CD8-positive, alpha-beta memory T cell (primary cell): ENCODE measurements around the gene CEBPB. TPM values are rescaled to one million over a fixed set of nuclear protein-coding genes. Genes with fewer than 3 reads are reported as not detected.

Experiments
- CTCF ChIA-PET: fragments of 350-600 bp; sonication (Branson Sonifier 250); formaldehyde crosslinking; loops from one replicate; lab custom pipeline; 2021; ENCODE audit warnings: antibody characterized with exemption; lab: Charles Lee
- POLR2A ChIA-PET: fragments of 350-600 bp; sonication (Branson Sonifier 250); formaldehyde crosslinking; loops from one replicate; lab custom pipeline; 2021; ENCODE audit warnings: antibody characterized with exemption; lab: Charles Lee
- DNase-seq, 5 donors: peaks; one replicate each; pipeline versions ENCODE4 v3.0.0 to v3.0.0-alpha.2; 2020 to 2022; ENCODE audit warnings: mixed read lengths in 1 of 5
- H3K27ac ChIP-seq: one replicate; pipeline ENCODE4 v1.7.0; 2013; ENCODE audit warnings: low read depth, mild to moderate bottlenecking, low read length, moderate library complexity
- H3K27me3 ChIP-seq: 2 replicates; pipeline ENCODE4 v1.7.0; 2013; ENCODE audit warnings: low read length, mild to moderate bottlenecking; ENCODE audit not compliant: insufficient read depth, poor library complexity, severe bottlenecking
- H3K36me3 ChIP-seq: 2 replicates; pipeline ENCODE4 v1.7.0; 2013; ENCODE audit warnings: mild to moderate bottlenecking, low read length, moderate library complexity; ENCODE audit not compliant: insufficient read depth
- H3K4me1 ChIP-seq: 2 replicates; pipeline ENCODE4 v1.7.0; 2013; ENCODE audit warnings: mild to moderate bottlenecking, low read length, moderate library complexity; ENCODE audit not compliant: insufficient read depth
- H3K4me3 ChIP-seq: 2 replicates; pipeline ENCODE4 v1.7.0; 2013; ENCODE audit warnings: mild to moderate bottlenecking, low read length
- H3K9me3 ChIP-seq: 2 replicates; pipeline ENCODE4 v1.7.0; 2013; ENCODE audit warnings: mild to moderate bottlenecking, low read length
- H3K27ac Mint-ChIP-seq, 8 donors: one replicate each; pipeline ENCODE4 v1.8.0; 2020 to 2021; ENCODE audit warnings: mixed read lengths in 8 of 8, mild to moderate bottlenecking in 6 of 8, inconsistent platforms in 3 of 8, moderate library complexity in 3 of 8
- H3K27me3 Mint-ChIP-seq, 2 donors: one replicate each; pipeline ENCODE4 v1.8.0; 2020 to 2021; ENCODE audit warnings: mixed read lengths in 2 of 2, mild to moderate bottlenecking in 1 of 2, moderate library complexity in 1 of 2
- H3K36me3 Mint-ChIP-seq, 3 donors: one replicate each; pipeline ENCODE4 v1.8.0; 2020 to 2021; ENCODE audit warnings: mixed read lengths in 3 of 3, inconsistent platforms in 1 of 3, mild to moderate bottlenecking in 1 of 3
- H3K4me1 Mint-ChIP-seq, 3 donors: one replicate each; pipeline ENCODE4 v1.8.0; 2020 to 2021; ENCODE audit warnings: mixed read lengths in 3 of 3, inconsistent platforms in 1 of 3, mild to moderate bottlenecking in 1 of 3
- H3K4me3 Mint-ChIP-seq, 7 donors: one replicate each; pipeline ENCODE4 v1.8.0; 2020 to 2021; ENCODE audit warnings: mixed read lengths in 7 of 7, mild to moderate bottlenecking in 6 of 7, moderate library complexity in 4 of 7, inconsistent platforms in 2 of 7
- H3K9me3 Mint-ChIP-seq, 5 donors: one replicate each; pipeline ENCODE4 v1.8.0; 2020 to 2022; ENCODE audit warnings: mixed read lengths in 5 of 5, mild to moderate bottlenecking in 3 of 5, moderate library complexity in 2 of 5, inconsistent platforms in 1 of 5
- polyA plus RNA-seq: library from polyadenylated mRNA; unstranded; fragments of 300-500 nt; fragmentation: Illumina TruSeq; gene quantifications from one replicate; pipeline ENCODE4 v1.2.3, GENCODE V29; 2021
- total RNA-seq, 2 experiments: library from RNA; stranded (reverse); gene quantifications; one replicate each; pipeline ENCODE4 v1.2.3, GENCODE V29; 2021

Gene CEBPB
- total and polyA plus RNA-seq, 3 experiments from 2014 or later, result 25.3 to 29.1 (median 27.0) TPM

GRCh38 chr20:50146732-50147662 is 43.6 kb upstream of the CEBPB start:
- Mint-ChIP-seq H3K36me3 (peaks cover 0 to 49% (median 8%) of the 10 kb centered on the region in 3 donors), H3K27ac (peak overlapping the region; percentile 94 to 98 (median 96)), H3K4me1 (peaks cover 62 to 77% (median 68%) of the 10 kb centered on the region in 3 donors), H3K9me3 (no peaks in the 10 kb centered on the region), H3K27me3 (peaks cover 0 to 2% of the 10 kb centered on the region in 2 donors), H3K4me3 (peak overlapping the region; percentile 73 to 92 (median 85))
- peak; percentile 55 to 85 (median 78) for DNase-seq
- H3K36me3 ChIP-seq, result peaks cover 12% of the 10 kb centered on the region
- peak overlapping the region; percentile 60 for H3K4me3 ChIP-seq
- POLR2A ChIA-PET, result interaction anchor here (1.0 kb wide), 2 partner anchors 19 to 32 kb away, joined by 3 to 4 read pairs; no protein-coding TSS in a partner anchor
- H3K27me3 ChIP-seq, result no peaks in the 10 kb centered on the region
- CTCF ChIA-PET, result interaction anchor here (0.9 to 3.3 kb wide), 9 partner anchors 15 to 317 kb away, joined by 3 to 14 read pairs (median 4); no protein-coding TSS in a partner anchor
- no peaks in the 10 kb centered on the region for H3K9me3 ChIP-seq
- peak overlapping the region; percentile 66 for H3K27ac ChIP-seq
- peaks cover 38% of the 10 kb centered on the region for H3K4me1 ChIP-seq

GRCh38 chr20:50149481-50150254 is 41.0 kb upstream of the CEBPB start:
- Histone ChIP-seq H3K27me3 (no peaks in the 10 kb centered on the region), H3K9me3 (no peaks in the 10 kb centered on the region), H3K4me1 (peaks cover 55% of the 10 kb centered on the region), H3K27ac (no peak overlapping the region), H3K36me3 (no peaks in the 10 kb centered on the region), H3K4me3 (no peak overlapping the region)
- CTCF ChIA-PET, result interaction anchor here (0.9 to 8.4 kb wide), 5 partner anchors 19 to 314 kb away, joined by 3 to 70 read pairs (median 7); no protein-coding TSS in a partner anchor
- Mint-ChIP-seq H3K9me3 (no peaks in the 10 kb centered on the region), H3K27ac (peak overlapping the region; percentile 39 to 99 (median 67)), H3K27me3 (peaks cover 0 to 1% of the 10 kb centered on the region in 2 donors), H3K4me3 (peak overlapping the region in 3 of 7 donors; percentile 52 to 82 (median 54)), H3K36me3 (peaks cover 0 to 37% (median 0%) of the 10 kb centered on the region in 3 donors), H3K4me1 (peaks cover 72 to 84% (median 81%) of the 10 kb centered on the region in 3 donors)
- no peak for DNase-seq
- POLR2A ChIA-PET, result no interaction called here

- no peak for DNase-seq
- Mint-ChIP-seq H3K27me3 (peaks cover 0 to 1% of the 10 kb centered on the region in 2 donors), H3K9me3 (no peaks in the 10 kb centered on the region), H3K4me3 (peak overlapping the region in 6 of 7 donors; percentile 5 to 94 (median 84)), H3K36me3 (peaks cover 0 to 33% (median 0%) of the 10 kb centered on the region in 3 donors), H3K4me1 (peaks cover 66 to 77% (median 75%) of the 10 kb centered on the region in 3 donors), H3K27ac (peak overlapping the region in 7 of 8 donors; percentile 30 to 94 (median 76))
- peak overlapping the region; percentile 24 for H3K27ac ChIP-seq
- no peaks in the 10 kb centered on the region for H3K27me3 ChIP-seq
- peaks cover 47% of the 10 kb centered on the region for H3K4me1 ChIP-seq
- POLR2A ChIA-PET, result interaction anchor here (0.5 to 1.9 kb wide), 3 partner anchors 35 to 546 kb away, joined by 6 to 7 read pairs (median 6); no protein-coding TSS in a partner anchor
- CTCF ChIA-PET, result interaction anchor here (1.8 to 8.4 kb wide), 3 partner anchors 15 to 30 kb away, joined by 7 to 70 read pairs (median 8); no protein-coding TSS in a partner anchor
- H3K4me3 ChIP-seq, result no peak overlapping the region
- H3K9me3 ChIP-seq, result no peaks in the 10 kb centered on the region
- H3K36me3 ChIP-seq, result no peaks in the 10 kb centered on the region
These were observed 39.4 kb upstream of the CEBPB start for GRCh38 chr20:50151034-50151743.

- POLR2A ChIA-PET, result interaction anchor here (0.6 to 2.0 kb wide), 12 partner anchors 13 to 568 kb away, joined by 3 to 8 read pairs (median 4); partner anchors contain the start of genes CEBPB, PTPN1, RNF114 and UBE2V1
- Mint-ChIP-seq H3K36me3 (peaks cover 0 to 23% (median 0%) of the 10 kb centered on the region in 3 donors), H3K27me3 (peaks cover 0 to 1% of the 10 kb centered on the region in 2 donors)
These were observed 38.1 kb upstream of the CEBPB start for GRCh38 chr20:50152394-50153152.

GRCh38 chr20:50153153-50153499 is 37.5 kb upstream of the CEBPB start:
- peaks cover 29% of the 10 kb centered on the region for H3K4me1 ChIP-seq
- CTCF ChIA-PET, result interaction anchor here (1.0 to 8.4 kb wide), 14 partner anchors 10 to 174 kb away, joined by 3 to 70 read pairs (median 5); no protein-coding TSS in a partner anchor

More at GRCh38 chr20:50152394-50153152, 38.1 kb upstream of the CEBPB start:
- Histone ChIP-seq H3K9me3 (no peaks in the 10 kb centered on the region), H3K27ac (peak overlapping the region; percentile 89), H3K4me1 (peaks cover 35% of the 10 kb centered on the region), H3K36me3 (no peaks in the 10 kb centered on the region), H3K27me3 (no peaks in the 10 kb centered on the region), H3K4me3 (peak overlapping the region; percentile 91)
- DNase-seq, result no peak
- H3K9me3 Mint-ChIP-seq, result no peaks in the 10 kb centered on the region
- peak overlapping the region; percentile 83 to 94 (median 86) for H3K4me3 Mint-ChIP-seq
- H3K27ac Mint-ChIP-seq, result peak overlapping the region; percentile 70 to 95 (median 89)
- CTCF ChIA-PET, result interaction anchor here (1.0 to 8.4 kb wide), 11 partner anchors 11 to 312 kb away, joined by 3 to 70 read pairs (median 6); no protein-coding TSS in a partner anchor
- H3K4me1 Mint-ChIP-seq, result peaks cover 52 to 63% (median 61%) of the 10 kb centered on the region in 3 donors

More at GRCh38 chr20:50153153-50153499, 37.5 kb upstream of the CEBPB start:
- H3K27me3 Mint-ChIP-seq, result peaks cover 0 to 1% of the 10 kb centered on the region in 2 donors
- POLR2A ChIA-PET, result interaction anchor here (0.5 to 2.0 kb wide), 14 partner anchors 13 to 568 kb away, joined by 3 to 11 read pairs (median 4); partner anchors contain the start of genes CEBPB, PTPN1, RNF114 and UBE2V1
- H3K27ac Mint-ChIP-seq, result peak overlapping the region; percentile 70 to 95 (median 89)
- no peaks in the 10 kb centered on the region for H3K9me3 ChIP-seq
- no peaks in the 10 kb centered on the region for H3K36me3 ChIP-seq
- no peak for DNase-seq
- peak overlapping the region; percentile 83 to 94 (median 86) for H3K4me3 Mint-ChIP-seq
- H3K4me3 ChIP-seq, result peak overlapping the region; percentile 91
- H3K4me1 Mint-ChIP-seq, result peaks cover 47 to 58% (median 56%) of the 10 kb centered on the region in 3 donors
- no peaks in the 10 kb centered on the region for H3K9me3 Mint-ChIP-seq
- H3K27ac ChIP-seq, result peak overlapping the region; percentile 89
- no peaks in the 10 kb centered on the region for H3K27me3 ChIP-seq
- H3K36me3 Mint-ChIP-seq, result peaks cover 0 to 22% (median 0%) of the 10 kb centered on the region in 3 donors
